Measurements from ENCODE around the gene NR6A1.
A peak's percentile ranks its signal among the peaks of the same experiment; 100 is the strongest.

NR6A1 gene

GRCh38 chr9:124794902-124795491 lies 23.9 kb upstream of the NR6A1 start:
- DNase-seq: no peak

- no peak for DNase-seq
These were observed 22.0 kb upstream of the NR6A1 start for GRCh38 chr9:124793015-124793541.

GRCh38 chr9:124792257-124793014 lies 21.3 kb upstream of the NR6A1 start:
- no peak for DNase-seq

GRCh38 chr9:124790801-124791505 lies 19.8 kb upstream of the NR6A1 start:
- no peak for DNase-seq

- no peak for DNase-seq
These were observed 19.2 kb upstream of the NR6A1 start for GRCh38 chr9:124790301-124790700.

DNA sequence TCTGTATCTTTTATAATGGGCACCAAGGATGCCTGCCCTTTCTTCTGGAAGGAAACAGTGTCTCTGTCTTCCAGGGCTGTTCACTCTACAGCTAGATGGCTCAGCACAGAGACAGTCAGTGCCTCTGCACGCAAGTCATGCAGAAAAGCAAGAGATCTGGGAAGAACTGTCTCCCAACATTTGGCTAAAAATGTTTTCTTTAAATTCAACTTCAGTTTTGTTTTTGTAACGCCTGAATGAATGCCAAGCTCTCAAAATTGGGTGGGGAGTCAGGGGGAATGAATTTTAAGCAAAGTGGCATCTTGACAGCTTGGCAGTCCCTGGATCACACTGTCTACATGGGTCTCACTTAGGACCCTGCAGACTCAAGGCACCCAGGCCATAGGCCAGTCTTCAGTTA lies 18.4 kb upstream of the NR6A1 start:
- no peak for DNase-seq

DNA sequence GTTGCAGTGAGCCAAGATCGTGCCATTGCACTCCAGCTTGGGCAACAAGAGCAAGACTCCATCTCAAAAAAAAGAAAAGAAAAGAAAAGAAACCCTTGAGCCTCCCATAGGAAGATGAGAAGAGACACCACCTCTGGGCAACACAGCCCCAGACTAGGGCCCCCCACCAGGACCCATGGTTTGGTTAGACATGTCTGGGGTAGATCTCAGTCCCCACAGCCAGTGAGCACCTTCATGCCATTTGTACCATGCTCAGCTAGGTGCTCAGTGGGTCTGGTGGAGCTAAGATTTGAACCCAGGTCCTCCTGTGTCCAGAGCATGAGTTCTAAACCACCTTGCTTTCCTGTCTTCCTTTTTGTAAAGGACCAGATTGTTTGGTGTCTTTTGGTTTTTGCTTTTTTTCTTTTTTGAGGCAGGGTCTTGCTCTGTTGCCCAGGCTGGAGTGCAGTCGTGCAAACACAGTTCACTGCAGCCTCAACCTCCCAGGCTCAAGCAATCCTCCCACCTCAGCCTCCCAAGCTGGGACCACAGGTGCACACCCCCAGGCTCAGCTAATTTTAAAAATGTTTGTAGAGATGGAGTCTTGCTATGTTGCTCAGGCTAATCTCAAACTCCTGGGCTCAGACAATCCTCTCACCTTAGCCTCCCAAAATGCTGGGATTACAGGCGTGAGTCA lies 17.6 kb upstream of the NR6A1 start:
- DNase-seq: no peak

DNA sequence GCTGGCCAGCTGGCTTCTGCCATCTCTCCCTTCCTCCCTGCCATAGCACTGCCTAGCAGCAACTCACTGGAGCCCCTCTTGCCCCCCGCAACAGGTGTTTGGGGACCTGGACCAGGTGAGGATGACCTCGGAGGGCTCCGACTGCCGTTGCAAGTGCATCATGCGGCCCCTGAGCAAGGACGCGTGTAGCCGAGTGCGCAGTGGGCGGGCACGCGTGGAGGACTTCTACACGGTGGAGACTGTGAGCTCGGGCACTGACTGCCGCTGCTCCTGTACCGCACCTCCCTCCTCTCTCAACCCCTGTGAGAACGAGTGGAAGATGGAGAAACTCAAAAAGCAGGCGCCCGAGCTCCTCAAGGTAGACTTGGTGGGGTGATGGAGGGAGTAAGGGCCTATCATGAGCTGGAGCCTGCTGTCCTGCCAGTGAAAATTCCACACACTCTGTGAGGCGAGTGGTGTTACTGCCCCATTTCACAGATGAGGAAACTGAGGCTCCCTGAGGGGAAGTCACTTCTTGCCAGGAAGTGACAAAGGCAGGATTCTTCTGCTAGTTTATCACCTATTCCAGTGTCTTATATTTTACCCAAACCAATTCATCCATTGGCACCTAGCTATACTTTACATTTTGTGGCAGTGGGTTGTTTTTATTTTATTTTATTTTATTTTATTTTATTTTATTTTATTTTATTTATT lies 15.9 kb upstream of the NR6A1 start:
- no peak for DNase-seq

GRCh38 chr9:124784509-124784908 lies 13.4 kb upstream of the NR6A1 start:
- peak; percentile 44 for DNase-seq

DNA sequence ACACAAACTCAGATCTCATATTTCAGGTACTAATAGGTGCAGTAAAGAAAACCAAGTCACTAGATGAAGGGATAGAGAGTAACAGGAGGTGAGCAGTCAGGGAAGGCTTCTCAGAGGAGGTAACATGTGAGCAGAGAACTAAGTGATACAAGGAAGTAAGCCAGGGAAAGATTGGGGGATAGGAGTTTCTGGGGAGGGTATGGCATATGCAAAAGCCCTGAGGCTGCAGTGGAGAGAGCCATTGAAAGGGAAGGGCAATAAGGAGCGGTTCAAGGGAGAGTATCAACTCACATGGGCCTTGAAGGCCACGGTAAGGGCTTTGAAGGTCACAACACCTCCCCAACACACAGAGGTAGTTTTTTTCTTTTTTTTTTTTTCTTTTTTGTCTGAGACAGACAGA lies 12.7 kb upstream of the NR6A1 start:
- DNase-seq: no peak

DNA sequence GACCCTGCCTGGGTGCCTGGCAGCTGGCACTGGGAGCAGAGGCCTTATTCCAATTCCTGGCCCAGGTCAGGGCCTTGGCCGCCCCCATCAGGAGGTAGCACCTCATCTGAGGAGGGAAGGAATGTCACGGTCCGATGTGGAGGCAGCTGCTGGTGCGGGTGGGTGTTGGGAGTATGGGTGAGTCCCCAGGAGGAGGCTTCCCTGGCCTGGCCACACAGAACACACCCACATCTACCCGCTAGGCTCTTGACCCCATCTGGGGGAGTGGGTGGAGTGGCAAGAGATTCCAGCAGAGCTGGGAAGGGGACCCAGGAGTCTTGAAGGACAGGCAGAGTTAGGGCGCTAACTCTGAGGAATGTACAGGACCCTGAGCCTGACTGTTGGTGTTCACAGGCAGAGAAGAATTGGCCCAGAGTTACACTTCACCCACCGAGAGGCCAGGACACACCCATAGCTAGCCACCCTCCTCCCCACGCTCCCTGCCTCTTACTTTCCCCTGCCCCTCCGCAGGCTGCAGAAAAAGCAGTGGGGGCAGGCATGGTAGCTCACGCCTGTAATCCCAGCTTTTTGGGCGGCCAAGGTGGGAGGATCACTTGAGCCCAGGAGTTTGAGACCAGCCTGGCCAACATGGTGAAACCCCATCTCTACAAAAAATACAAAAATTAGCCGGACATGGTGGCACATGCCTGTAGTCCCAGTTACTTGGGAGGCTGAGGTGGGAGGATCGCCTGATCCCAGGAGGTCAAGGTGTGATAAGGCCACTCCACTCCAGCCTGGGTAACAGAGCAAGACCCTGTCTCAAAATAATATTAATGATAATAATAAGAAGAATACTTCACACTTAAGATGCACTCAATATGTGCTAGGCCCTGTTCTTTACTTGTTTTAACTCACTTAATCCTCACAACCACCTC lies 11.8 kb upstream of the NR6A1 start:
- DNase-seq: no peak

DNA sequence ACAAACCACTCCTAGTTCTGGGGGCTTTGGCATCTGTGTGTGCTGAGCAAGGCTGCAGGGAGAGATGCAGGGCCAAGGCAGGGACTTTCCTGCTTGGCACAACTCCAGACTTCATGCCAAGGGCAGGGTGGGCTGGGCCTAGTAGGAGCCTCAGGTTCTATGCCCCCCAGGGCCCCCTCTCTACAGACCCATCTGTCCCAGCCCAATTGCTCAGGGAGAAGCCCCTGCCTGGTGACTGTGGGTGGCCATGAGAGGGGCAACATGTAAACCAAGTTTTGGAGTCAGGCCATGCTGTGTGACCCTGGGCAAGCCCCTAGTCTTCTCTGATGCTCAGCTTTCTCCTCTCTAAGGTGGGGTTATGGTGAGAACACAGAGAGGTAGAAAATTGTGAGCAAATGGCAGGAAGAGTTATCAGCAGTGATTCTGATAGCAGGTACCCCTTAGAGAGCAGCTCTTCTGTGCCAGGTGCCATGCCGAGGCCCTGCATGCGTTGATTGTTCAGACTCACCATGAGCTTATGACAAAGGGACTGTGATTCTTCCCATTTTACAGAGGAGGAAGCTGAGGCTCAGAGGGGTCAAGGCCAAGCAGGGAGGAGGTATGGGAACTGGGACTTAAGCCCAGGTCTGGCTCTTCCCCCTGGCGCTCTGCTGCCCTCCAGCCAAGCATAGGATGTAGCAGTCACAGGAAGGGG lies 11.0 kb upstream of the NR6A1 start:
- no peak for DNase-seq

GRCh38 chr9:124780757-124781151 lies 9.6 kb upstream of the NR6A1 start:
- no peak for DNase-seq

DNA sequence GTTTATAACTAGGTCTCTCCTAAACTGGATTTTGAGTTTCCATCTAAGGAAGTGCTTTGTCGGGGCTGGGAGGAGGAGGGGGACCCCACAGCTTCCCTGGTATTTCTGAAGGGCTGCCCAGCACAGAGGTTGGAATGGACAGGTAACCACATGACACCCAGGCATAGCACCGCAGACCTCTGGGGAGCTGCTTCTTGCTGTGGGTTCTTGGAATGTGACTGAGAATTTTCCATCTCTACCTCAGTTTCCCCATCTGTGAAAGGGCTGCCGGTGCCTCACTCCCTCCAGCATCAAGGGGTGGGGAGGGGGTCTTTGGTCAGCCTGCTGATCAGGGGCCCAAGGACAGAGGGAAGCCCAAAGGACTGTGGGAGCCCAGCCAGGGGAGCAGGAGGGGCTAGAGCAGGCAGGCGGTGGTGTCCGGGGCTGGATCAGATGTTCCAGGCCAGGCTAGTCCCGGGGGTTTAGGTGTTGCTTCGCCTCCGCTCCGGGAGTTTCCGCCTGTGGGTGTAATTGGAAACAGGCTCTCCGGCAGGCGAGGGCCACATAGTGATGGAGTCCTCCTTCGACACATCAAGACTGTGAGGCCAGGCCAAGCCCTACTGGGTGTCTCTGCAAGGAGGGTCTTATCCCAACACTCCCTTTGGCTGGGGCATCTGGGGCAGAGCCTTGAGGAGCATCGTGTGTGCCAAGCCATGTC lies 9.1 kb upstream of the NR6A1 start:
- no peak for DNase-seq

GRCh38 chr9:124779368-124780059 lies 8.4 kb upstream of the NR6A1 start:
- DNase-seq: no peak

GRCh38 chr9:124778575-124779367 lies 7.7 kb upstream of the NR6A1 start:
- DNase-seq: no peak

DNA sequence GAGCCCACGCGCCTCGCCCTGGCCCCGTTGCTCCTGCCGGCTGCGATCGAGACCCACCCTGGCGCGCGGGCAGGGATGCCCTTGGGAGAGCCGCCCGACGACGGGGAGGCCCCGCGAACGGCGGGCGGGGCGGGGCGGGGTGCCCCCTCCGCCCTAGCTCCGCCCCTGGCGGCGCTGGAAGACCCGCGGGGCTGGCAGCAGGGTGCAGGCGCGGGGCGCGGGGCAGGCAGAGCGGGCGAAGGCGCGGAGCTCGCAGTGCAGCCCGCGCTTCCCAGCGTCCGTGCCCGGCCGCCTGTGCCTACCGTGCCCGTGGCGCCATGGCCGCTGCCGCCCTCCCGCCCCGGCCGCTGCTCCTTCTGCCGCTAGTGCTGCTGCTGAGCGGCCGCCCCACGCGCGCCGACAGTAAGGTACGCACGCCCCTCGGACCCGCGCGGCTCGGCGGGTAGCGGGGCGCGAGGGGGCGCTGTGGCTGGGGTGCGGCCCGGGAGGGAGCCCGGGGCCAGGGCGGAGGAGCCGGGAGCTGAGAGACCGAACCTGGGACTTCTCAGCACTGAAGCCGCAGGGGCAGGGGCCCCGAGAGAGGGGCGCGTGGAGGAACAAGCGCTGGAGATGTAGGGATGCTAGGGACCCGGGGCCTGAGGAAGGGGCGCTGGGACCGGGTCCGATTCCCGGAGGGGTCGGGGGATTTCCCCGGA lies 6.0 kb upstream of the NR6A1 start, which contains the start of gene OLFML2A:
TSS of gene OLFML2A (plus strand) at position 180 of the 695 bp plus-strand sequence. CDS start at position 318, 138 bp downstream.
- DNase-seq: no peak

DNA sequence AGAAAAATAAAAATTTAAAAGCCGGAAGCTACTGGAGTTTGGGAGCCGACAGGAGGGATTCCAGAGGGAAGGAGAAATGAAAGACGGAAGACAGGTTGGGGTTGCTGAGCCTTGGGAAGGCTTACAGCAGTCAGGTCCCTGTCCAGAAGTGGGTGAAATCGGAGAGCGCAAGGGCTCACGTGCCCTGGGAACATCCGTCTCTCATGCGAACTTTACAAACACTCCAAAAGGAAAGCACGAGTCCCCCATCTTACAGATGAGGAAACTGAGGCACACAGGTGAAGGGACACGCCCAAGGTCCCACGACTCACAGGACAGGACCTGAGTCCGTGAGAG lies 5.5 kb upstream of the NR6A1 start:
- DNase-seq: no peak

Measured in SIG-M5 (cell line).